GM15510 (cell line): ENCODE measurements around the gene CCDC201.

Experiments used
- POLR2A ChIP-seq: IDR thresholded peaks from 3 replicates; pipeline ENCODE4 v1.6.1; 2011; ENCODE audit warnings: borderline replicate concordance; ENCODE audit not compliant: insufficient read length; ENCODE audit errors: extremely low read depth

The CCDC201 gene

DNA sequence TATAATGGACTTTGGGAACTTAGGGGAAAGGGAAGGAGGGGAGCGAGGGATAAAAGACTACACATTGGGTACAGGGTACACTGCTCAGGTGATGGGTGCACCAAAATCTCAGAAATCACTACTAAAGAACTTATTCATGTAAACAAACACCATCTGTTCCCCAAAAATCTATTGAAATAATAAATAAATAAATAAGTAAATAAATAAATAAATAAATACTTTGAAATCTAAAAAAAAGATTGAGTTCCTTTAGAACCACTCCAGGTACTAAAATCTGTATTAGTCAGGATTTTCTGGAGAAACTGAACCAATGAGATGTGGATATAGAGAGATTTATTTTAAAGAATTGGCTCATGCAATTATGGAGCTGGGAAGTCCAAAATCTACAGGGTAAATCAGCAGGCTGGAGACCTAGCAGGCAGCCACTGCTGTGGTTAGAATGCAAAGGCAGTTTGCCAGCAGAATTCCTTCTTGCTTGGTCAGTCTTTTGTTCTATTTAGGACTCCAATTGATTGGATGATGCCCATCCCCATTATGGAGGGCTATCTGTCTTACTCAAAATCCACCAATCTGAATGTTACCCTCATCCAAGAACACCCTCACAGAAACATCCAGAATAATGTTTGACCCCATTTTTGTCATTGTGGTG is 24.3 kb upstream of the CCDC201 start:
- no peak for TF ChIP-seq POLR2A

DNA sequence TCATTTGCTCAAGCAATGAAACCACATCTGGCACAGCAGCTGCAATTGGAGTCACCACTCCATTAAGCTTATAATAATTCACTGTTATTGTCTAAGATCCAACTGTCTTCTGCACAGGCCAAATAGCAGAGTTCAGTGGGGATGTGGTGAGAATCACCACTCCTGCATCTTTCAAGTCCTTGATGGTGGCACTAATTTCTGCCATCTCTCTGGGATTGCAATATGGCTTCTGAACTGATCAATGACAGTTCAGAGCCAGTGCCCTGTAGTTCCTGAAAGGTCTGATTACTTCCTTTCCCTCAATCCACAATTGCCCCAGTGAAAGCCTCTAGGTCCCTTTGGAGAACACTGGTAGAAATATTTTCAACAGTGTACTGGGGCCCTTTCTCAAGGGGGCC is 21.8 kb upstream of the CCDC201 start:
- TF ChIP-seq POLR2A = no peak

- TF ChIP-seq POLR2A = no peak
Measured at GRCh38 chr7:45893996-45894664, 21.2 kb upstream of the CCDC201 start.

- TF ChIP-seq POLR2A = no peak
Measured at GRCh38 chr7:45893374-45893995, 20.6 kb upstream of the CCDC201 start.

GRCh38 chr7:45892407-45893035 is 19.6 kb upstream of the CCDC201 start:
- no peak for TF ChIP-seq POLR2A

DNA sequence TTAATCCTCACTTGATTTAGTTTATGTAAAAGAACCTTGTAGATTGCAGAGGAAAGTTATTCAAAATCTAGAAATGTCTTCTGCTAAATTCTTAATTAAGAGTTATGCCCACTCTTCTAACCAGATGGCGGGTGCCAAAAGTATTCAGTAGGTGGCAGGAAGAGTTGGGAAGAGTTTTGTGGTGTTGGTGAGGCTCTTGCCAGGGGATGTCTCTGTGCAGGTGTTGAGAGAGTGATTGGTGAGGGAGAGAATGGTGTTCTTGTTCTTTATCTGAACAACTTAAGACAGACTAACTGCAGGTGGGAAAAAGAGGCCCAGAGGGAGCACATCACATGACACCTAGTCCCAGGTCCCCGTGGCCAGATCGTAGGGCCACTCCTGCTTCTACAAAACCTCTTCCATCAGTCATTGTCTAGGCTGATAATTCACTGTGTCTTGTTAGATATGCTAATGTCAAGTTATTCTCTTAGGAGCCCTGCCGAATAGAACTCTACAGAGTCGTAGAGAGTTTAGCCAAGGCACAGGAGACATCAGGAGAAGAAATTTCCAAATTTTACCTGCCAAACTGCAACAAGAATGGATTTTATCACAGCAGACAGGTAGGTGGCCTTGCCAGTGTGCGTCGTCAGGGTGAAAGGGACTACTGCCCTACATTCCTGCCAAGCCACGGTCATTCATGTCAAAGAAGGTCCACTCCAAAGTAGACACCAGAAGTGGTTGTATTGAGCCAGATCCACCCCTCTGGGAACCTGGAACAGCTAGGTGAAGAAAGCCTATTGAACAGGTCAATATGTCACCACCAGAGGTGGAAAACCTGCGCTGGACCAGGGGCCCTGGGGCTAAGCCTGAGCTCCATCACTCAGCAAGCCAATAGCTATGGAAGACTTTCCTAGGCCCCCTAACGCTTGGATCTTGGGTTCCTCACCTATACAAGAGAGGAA is 18.9 kb upstream of the CCDC201 start:
- no peak for TF ChIP-seq POLR2A

GRCh38 chr7:45890902-45891461 is 18.1 kb upstream of the CCDC201 start:
- no peak for TF ChIP-seq POLR2A

DNA sequence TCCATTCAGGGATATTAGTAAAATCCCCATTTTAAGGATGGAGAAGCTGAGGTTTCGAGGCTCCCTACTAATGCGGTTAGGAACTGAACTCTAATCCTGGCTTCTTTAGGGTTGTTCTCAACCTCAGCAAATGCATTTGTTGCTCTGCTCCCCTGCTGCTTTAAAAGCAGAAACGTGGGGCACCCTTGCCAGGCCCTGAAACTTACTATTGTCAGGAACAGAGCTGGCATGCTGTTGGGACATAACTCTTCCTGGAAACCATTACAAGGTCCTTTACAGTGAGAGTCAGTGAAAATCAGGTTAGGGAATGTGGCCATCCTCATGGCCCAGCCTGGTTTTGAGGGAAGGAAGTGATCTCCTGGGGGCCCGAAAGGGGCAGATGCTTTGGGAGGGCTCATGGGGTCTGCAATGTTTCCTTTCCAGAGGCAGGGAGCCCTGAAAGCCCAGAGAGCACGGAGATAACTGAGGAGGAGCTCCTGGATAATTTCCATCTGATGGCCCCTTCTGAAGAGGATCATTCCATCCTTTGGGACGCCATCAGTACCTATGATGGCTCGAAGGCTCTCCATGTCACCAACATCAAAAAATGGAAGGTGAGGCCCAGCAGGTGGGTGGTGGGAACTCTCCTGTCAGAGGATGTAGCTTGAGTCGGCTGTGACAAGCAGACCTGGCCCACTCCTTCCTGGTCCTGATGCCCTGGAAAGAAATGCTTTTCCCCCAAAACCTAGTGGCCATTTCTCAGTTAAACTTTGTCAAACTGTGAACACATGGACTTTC is 17.4 kb upstream of the CCDC201 start:
- TF ChIP-seq POLR2A = no peak

DNA sequence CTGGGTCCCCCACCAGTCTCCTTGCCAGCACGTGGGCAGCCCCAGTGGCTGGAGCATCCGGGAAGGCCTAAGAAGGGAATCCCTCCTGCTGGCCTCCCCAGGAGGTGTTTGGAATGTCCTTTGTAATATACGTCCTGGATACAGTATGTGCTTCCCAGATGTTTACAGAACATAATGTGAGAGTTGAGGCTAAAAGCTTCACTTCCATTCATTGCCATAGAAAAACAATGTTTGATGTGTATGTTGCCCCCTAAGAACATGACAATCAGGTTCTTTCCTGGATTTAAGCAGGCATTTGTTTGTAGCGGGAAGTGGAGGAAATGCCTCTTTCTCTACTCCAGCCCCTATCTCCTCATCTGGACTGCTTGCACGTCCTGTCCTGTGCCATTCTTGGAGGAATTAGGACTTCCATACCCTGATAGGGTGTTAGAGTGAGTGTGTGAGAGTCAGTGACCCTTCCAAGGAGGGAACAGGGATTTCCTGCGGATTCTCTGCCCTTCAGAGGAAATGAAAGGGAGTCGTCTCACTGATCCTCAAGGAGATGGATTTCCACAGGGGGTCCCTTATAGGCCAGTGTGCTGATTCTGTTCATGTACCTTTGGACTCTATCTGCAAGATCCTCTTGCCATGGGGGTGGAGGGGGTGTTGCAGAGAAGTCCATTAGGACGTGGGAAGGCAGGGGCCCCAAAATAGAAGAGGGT is 16.6 kb upstream of the CCDC201 start:
- no peak for TF ChIP-seq POLR2A

DNA sequence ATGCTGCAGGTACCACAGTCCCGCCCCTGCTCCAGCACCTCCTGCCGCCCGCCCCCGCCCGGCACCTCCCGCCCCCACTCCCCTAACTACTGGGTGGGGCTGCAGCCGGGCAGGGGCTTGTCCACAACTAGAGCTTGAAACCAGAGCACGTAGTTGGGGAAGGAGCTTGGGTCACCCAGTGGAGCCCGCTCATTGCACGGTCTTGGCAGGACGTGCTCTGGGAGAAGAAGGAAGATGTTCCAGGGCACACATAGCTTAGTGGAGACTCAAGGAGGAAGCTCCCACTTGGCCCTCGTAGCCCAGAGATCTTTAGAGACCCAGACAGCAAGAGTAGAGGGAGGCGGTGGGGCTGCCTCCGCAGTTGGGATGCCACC is 16.1 kb upstream of the CCDC201 start:
- no peak for TF ChIP-seq POLR2A

DNA sequence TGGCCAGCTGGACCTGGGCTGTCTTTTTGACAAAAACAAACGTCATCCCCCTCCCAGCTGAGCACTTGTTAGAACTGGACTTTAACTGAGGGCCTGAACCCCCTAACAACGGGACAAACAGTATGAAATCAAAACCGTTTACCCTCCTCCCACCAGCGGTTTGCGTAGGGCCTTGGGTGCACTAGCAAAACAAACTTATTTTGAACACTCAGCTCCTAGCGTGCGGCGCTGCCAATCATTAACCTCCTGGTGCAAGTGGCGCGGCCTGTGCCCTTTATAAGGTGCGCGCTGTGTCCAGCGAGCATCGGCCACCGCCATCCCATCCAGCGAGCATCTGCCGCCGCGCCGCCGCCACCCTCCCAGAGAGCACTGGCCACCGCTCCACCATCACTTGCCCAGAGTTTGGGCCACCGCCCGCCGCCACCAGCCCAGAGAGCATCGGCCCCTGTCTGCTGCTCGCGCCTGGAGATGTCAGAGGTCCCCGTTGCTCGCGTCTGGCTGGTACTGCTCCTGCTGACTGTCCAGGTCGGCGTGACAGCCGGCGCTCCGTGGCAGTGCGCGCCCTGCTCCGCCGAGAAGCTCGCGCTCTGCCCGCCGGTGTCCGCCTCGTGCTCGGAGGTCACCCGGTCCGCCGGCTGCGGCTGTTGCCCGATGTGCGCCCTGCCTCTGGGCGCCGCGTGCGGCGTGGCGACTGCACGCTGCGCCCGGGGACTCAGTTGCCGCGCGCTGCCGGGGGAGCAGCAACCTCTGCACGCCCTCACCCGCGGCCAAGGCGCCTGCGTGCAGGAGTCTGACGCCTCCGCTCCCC is 15.5 kb upstream of the CCDC201 start, which contains the start of gene IGFBP1:
Gene IGFBP1, plus strand, starts transcription at position 304 of the 808 bp plus-strand sequence. Its CDS starts 165 bp downstream, at position 469.
- no peak for TF ChIP-seq POLR2A
